ENCODE measurements around the gene CIT. TPM values are rescaled to one million over a fixed set of nuclear protein-coding genes. Genes with fewer than 3 reads are reported as not detected.
"Not testable (repeated sequence)": the region's sequence is repeated elsewhere in the genome, so short reads cannot be mapped to it uniquely, and the experiment has no call there.

CIT gene
- total RNA-seq, 2 experiments from 2014 or later: 1.3 to 1.9 TPM

DNA sequence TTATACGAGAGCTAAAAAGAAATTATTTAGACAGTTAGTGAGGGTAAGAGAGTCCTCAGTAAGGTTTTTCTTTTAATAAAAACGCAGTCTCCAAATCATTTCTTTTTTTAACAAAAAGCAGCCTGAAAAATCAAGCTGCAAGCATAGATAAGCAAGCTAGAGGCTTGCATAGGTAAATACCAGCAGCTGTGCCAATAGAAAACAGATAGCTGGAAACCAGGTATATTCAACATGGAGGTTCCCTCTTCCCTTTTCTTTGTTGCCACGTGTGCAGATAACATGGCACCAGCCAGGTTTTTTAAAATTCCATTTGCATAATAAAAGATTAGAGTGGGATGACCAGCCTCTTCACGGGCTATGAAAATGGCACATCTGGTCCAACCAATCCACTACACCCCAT is 215.2 kb downstream of the CIT start:
- no peaks in the 10 kb centered on the region for H3K27me3 ChIP-seq (ENCODE audit: control insufficient read depth in 1 of 2, insufficient read depth in 2 of 2, low read length in 2 of 2)
- Mint-ChIP-seq H3K4me3 (no peak overlapping the region), H3K9me3 (no peaks in the 10 kb centered on the region), H3K36me3 (ENCODE audit: low read depth) (no peaks in the 10 kb centered on the region), H3K27ac (no peak overlapping the region), H3K27me3 (no peaks in the 10 kb centered on the region), H3K4me1 (ENCODE audit: low read depth) (peaks cover 18% of the 10 kb centered on the region)
- H3K4me1 ChIP-seq (ENCODE audit: insufficient read depth, low read length): peaks cover 9% of the 10 kb centered on the region
- DNase-seq: no peak
- ATAC-seq (ENCODE audit: poor library complexity): no peak
- intact Hi-C loops (cut with DNase I, micrococcal nuclease): loop anchor here in 1 of 2 experiments (10.0 kb wide), 2 partner anchors 213 to 1287 kb away; partner anchors contain the start of genes CIT, SUDS3 and TAOK3
- no peaks in the 10 kb centered on the region for H3K36me3 ChIP-seq (ENCODE audit: insufficient read depth, low read length)
- CTCF ChIA-PET: no interaction called here
- no peaks in the 10 kb centered on the region for H3K9me3 ChIP-seq (ENCODE audit: control insufficient read depth in 1 of 2, insufficient read depth in 1 of 2, low read length in 2 of 2)
- H3K27ac ChIP-seq (ENCODE audit: low read depth in 1 of 2, low read length in 2 of 2): no peak overlapping the region
- TF ChIP-seq, protein P1, sequence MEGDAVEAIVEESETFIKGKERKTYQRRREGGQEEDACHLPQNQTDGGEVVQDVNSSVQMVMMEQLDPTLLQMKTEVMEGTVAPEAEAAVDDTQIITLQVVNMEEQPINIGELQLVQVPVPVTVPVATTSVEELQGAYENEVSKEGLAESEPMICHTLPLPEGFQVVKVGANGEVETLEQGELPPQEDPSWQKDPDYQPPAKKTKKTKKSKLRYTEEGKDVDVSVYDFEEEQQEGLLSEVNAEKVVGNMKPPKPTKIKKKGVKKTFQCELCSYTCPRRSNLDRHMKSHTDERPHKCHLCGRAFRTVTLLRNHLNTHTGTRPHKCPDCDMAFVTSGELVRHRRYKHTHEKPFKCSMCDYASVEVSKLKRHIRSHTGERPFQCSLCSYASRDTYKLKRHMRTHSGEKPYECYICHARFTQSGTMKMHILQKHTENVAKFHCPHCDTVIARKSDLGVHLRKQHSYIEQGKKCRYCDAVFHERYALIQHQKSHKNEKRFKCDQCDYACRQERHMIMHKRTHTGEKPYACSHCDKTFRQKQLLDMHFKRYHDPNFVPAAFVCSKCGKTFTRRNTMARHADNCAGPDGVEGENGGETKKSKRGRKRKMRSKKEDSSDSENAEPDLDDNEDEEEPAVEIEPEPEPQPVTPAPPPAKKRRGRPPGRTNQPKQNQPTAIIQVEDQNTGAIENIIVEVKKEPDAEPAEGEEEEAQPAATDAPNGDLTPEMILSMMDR (IDR thresholded peaks at IDR 0.05): no peak
- POLR2A ChIA-PET: no interaction called here
- no peak overlapping the region for H3K4me3 ChIP-seq (ENCODE audit: low read length)

DNA sequence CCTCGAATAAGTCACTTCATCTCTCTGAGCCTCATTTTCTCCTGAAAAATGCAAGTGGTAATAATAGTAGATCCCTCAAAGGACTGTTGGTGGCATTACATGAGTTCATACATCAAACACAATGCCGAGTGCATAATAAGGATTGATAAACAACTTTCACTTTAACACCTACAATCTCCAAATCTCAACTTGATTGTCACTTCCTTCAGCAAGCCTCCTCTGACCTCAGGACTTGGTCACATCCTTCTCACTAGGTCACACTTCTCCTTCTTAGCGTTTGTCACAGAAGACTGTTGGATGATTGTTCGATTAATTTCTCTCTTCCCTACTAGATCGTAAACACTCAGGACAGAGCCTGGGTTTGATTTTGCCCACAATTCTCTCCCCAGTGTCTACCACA is 217.0 kb downstream of the CIT start:
- Histone ChIP-seq H3K27ac (ENCODE audit: low read depth in 1 of 2, low read length in 2 of 2) (no peak overlapping the region), H3K4me1 (ENCODE audit: insufficient read depth, low read length) (no peaks in the 10 kb centered on the region), H3K9me3 (ENCODE audit: control insufficient read depth in 1 of 2, insufficient read depth in 1 of 2, low read length in 2 of 2) (no peaks in the 10 kb centered on the region), H3K4me3 (ENCODE audit: low read length) (no peak overlapping the region), H3K36me3 (ENCODE audit: insufficient read depth, low read length) (no peaks in the 10 kb centered on the region), H3K27me3 (ENCODE audit: control insufficient read depth in 1 of 2, insufficient read depth in 2 of 2, low read length in 2 of 2) (no peaks in the 10 kb centered on the region)
- H3K27ac Mint-ChIP-seq: no peak overlapping the region
- no peaks in the 10 kb centered on the region for H3K36me3 Mint-ChIP-seq (ENCODE audit: low read depth)
- no peaks in the 10 kb centered on the region for H3K27me3 Mint-ChIP-seq
- TF ChIP-seq, protein P1 (IDR thresholded peaks at IDR 0.05): no peak
- POLR2A ChIA-PET: no interaction called here
- CTCF ChIA-PET: interaction anchor here (2.3 kb wide), 1 partner anchor 8 kb away, joined by 9 read pairs; the partner anchor contains the start of gene PRKAB1
- H3K9me3 Mint-ChIP-seq: no peaks in the 10 kb centered on the region
- DNase-seq: peak in 3 of 14 experiments; percentile 29 to 45 (median 39)
- no peak overlapping the region for H3K4me3 Mint-ChIP-seq
- no peak for ATAC-seq (ENCODE audit: poor library complexity)
- intact Hi-C loops (cut with DNase I, micrococcal nuclease): loop anchor here in 1 of 2 experiments (10.0 kb wide), 2 partner anchors 215 to 1285 kb away; partner anchors contain the start of genes CIT, SUDS3 and TAOK3
- peaks cover 5% of the 10 kb centered on the region for H3K4me1 Mint-ChIP-seq (ENCODE audit: low read depth)

DNA sequence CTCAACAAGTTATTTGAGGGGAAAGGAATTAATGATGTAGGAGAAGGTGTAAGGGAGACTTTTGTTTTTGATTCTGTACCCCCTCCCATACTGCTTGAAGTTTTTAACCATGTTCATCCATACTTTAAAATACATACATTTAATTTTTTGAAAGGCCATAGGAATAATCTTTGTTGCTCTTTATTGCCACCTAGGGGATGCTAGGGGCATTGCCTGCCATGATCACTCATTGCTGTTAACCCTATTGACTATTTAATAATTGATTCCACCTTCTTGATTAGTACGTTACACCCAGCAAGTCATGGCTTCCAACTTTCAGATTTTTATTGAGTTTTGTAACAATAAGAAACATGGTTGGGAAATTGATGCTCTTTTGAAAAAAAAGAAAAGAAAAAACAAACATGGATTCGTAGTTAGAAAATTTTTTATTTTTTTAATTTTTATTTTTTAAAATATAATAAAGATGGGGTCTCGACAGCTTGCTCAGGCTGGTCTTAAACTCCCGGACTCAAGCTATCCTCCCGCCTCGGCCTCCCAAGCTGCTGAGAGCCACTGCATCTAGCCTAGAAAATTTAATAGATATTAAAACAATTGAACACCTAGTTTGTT is 217.7 kb downstream of the CIT start:
- ChIA-PET POLR2A (no interaction called here), CTCF (interaction anchor here (1.3 to 2.3 kb wide), 2 partner anchors 9 to 10 kb away, joined by 3 to 9 read pairs; partner anchors contain the start of gene PRKAB1)
- TF ChIP-seq, protein P1 (IDR thresholded peaks at IDR 0.05): peak; percentile 95
- no peak overlapping the region for H3K27ac ChIP-seq (ENCODE audit: low read depth in 1 of 2, low read length in 2 of 2)
- no peak overlapping the region for H3K4me3 Mint-ChIP-seq
- DNase-seq: peak in 13 of 14 experiments; percentile 9 to 72 (median 22)
- H3K4me1 ChIP-seq (ENCODE audit: insufficient read depth, low read length): no peaks in the 10 kb centered on the region
- H3K36me3 Mint-ChIP-seq (ENCODE audit: low read depth): no peaks in the 10 kb centered on the region
- peak; percentile 68 for ATAC-seq (ENCODE audit: poor library complexity)
- H3K4me3 ChIP-seq (ENCODE audit: low read length): no peak overlapping the region
- no peaks in the 10 kb centered on the region for H3K27me3 Mint-ChIP-seq
- H3K4me1 Mint-ChIP-seq (ENCODE audit: low read depth): peaks cover 5% of the 10 kb centered on the region
- no peaks in the 10 kb centered on the region for H3K9me3 ChIP-seq (ENCODE audit: control insufficient read depth in 1 of 2, insufficient read depth in 1 of 2, low read length in 2 of 2)
- intact Hi-C loops (cut with DNase I, micrococcal nuclease): loop anchor here (2.0 to 5.0 kb wide), 2 partner anchors 542 to 1255 kb away; no protein-coding TSS in a partner anchor
- H3K27me3 ChIP-seq (ENCODE audit: control insufficient read depth in 1 of 2, insufficient read depth in 2 of 2, low read length in 2 of 2): no peaks in the 10 kb centered on the region
- H3K36me3 ChIP-seq (ENCODE audit: insufficient read depth, low read length): no peaks in the 10 kb centered on the region
- peaks cover 1% of the 10 kb centered on the region for H3K9me3 Mint-ChIP-seq
- H3K27ac Mint-ChIP-seq: no peak overlapping the region

DNA sequence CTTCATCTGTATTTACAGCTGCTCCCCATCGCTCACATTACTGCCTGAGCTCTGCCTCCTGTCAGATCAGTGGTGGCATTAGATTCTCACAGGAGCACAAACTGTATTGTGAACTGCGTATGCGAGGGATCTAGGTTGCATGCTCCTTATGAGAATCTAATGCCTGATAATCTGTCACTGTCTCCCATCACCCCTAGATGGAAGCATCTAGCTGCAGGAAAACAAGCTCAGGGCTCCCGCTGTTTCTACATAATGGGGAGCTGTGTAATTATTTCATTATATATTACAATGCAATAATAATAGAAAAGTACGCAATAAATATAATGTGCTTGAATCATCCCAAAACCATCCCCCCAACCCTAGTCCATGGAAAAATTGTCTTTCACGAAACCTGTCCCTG is 219.0 kb downstream of the CIT start:
- H3K36me3 Mint-ChIP-seq (ENCODE audit: low read depth); H3K9me3 ChIP-seq (ENCODE audit: control insufficient read depth in 1 of 2, insufficient read depth in 1 of 2, low read length in 2 of 2); H3K27me3 ChIP-seq (ENCODE audit: control insufficient read depth in 1 of 2, insufficient read depth in 2 of 2, low read length in 2 of 2); H3K27me3 Mint-ChIP-seq; H3K27ac ChIP-seq (ENCODE audit: low read depth in 1 of 2, low read length in 2 of 2); H3K4me1 Mint-ChIP-seq (ENCODE audit: low read depth); H3K4me1 ChIP-seq (ENCODE audit: insufficient read depth, low read length); H3K4me3 ChIP-seq (ENCODE audit: low read length); H3K9me3 Mint-ChIP-seq; ATAC-seq (ENCODE audit: poor library complexity); H3K36me3 ChIP-seq (ENCODE audit: insufficient read depth, low read length); DNase-seq; H3K4me3 Mint-ChIP-seq; POLR2A ChIA-PET; H3K27ac Mint-ChIP-seq: not testable (repeated sequence)
- intact Hi-C loops (cut with DNase I, micrococcal nuclease): loop anchor here (2.0 to 5.0 kb wide), 2 partner anchors 541 to 1253 kb away; no protein-coding TSS in a partner anchor
- CTCF ChIA-PET: interaction anchor here (1.0 to 2.3 kb wide), 3 partner anchors 9 to 21 kb away, joined by 3 to 9 read pairs (median 3); partner anchors contain the start of gene PRKAB1

DNA sequence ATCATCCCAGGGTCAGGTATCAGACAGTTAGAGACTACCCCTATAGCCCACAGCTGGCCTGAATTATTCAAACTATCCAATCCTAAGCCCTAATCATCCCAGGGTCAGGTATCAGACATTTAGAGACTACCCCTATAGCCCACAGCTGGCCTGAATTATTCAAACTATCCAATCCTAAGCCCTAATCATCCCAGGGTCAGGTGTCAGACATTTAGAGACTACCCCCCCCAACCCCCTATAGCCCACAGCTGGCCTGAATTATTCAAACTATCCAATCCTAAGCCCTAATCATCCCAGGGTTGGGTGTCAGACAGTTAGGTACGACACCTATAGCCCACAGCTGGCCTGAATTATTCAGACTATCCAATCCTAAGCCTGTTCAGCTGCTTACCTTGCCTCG is 220.1 kb downstream of the CIT start:
- intact Hi-C loops (cut with DNase I, micrococcal nuclease): loop anchor here in 1 of 2 experiments (5.0 kb wide), 1 partner anchor 540 kb away; no protein-coding TSS in a partner anchor
- H3K27me3 Mint-ChIP-seq: not testable (repeated sequence)
- CTCF ChIA-PET: interaction anchor here (1.2 kb wide), 1 partner anchor 10 kb away, joined by 4 read pairs; no protein-coding TSS in a partner anchor

More for the DNA sequence above, 220.1 kb downstream of the CIT start:
- DNase-seq; ATAC-seq (ENCODE audit: poor library complexity); H3K9me3 Mint-ChIP-seq; H3K27ac ChIP-seq (ENCODE audit: low read depth in 1 of 2, low read length in 2 of 2); H3K36me3 ChIP-seq (ENCODE audit: insufficient read depth, low read length); H3K27ac Mint-ChIP-seq; POLR2A ChIA-PET; H3K4me1 ChIP-seq (ENCODE audit: insufficient read depth, low read length); H3K27me3 ChIP-seq (ENCODE audit: control insufficient read depth in 1 of 2, insufficient read depth in 2 of 2, low read length in 2 of 2); H3K4me3 Mint-ChIP-seq; H3K4me3 ChIP-seq (ENCODE audit: low read length); H3K36me3 Mint-ChIP-seq (ENCODE audit: low read depth); H3K4me1 Mint-ChIP-seq (ENCODE audit: low read depth): not testable (repeated sequence)
- peaks cover 5 to 13% of the 10 kb centered on the region in 2 experiments for H3K9me3 ChIP-seq (ENCODE audit: control insufficient read depth in 1 of 2, insufficient read depth in 1 of 2, low read length in 2 of 2)

Measured in CD4-positive, alpha-beta T cell (primary cell).